Mesendoderm (in vitro differentiated cells): ENCODE results near the gene HDHD3.
"Not testable (repeated sequence)": the region's sequence is repeated elsewhere in the genome, so short reads cannot be mapped to it uniquely, and the experiment has no call there.

Experiments used
- DNase-seq: peaks from one replicate; pipeline ENCODE4 v3.0.0; 2013
- H2AK5ac ChIP-seq: 2 replicates; pipeline ENCODE4 v1.6.1; 2013; ENCODE audit warnings: low read length, inconsistent platforms
- H2BK120ac ChIP-seq: 2 replicates; pipeline ENCODE4 v1.6.1; 2013; ENCODE audit warnings: low read depth, mild to moderate bottlenecking, low read length, moderate library complexity, mixed read lengths
- H2BK15ac ChIP-seq: replicated peaks from 2 replicates; pipeline ENCODE4 v1.6.1; 2013; ENCODE audit warnings: low read depth, mild to moderate bottlenecking, moderate library complexity
- H2BK5ac ChIP-seq: 2 replicates; pipeline ENCODE4 v1.6.1; 2013; ENCODE audit warnings: low read length, inconsistent platforms
- H3K18ac ChIP-seq: 2 replicates; pipeline ENCODE4 v1.6.1; 2013; ENCODE audit warnings: mild to moderate bottlenecking, low read length, mixed read lengths
- H3K23ac ChIP-seq: one replicate; pipeline ENCODE4 v1.6.1; 2013; ENCODE audit warnings: low read length
- H3K27ac ChIP-seq: 2 replicates; pipeline ENCODE4 v1.5.1; 2013; ENCODE audit warnings: low read depth, mild to moderate bottlenecking, inconsistent platforms, low read length, moderate library complexity
- H3K27me3 ChIP-seq: 2 replicates; pipeline ENCODE4 v1.6.1; 2013; ENCODE audit warnings: low read length, control low read depth, mild to moderate bottlenecking, inconsistent platforms; ENCODE audit not compliant: insufficient read depth, poor library complexity
- H3K36me3 ChIP-seq: 2 replicates; pipeline ENCODE4 v1.6.1; 2013; ENCODE audit warnings: low read length, inconsistent platforms; ENCODE audit not compliant: control insufficient read depth, insufficient read depth
- H3K4ac ChIP-seq: one replicate; pipeline ENCODE4 v1.6.1; 2013; ENCODE audit warnings: low read depth, mild to moderate bottlenecking, low read length, moderate library complexity
- H3K4me1 ChIP-seq: 2 replicates; pipeline ENCODE4 v1.6.1; 2013; ENCODE audit warnings: low read depth, low read length, inconsistent platforms; ENCODE audit not compliant: control insufficient read depth
- H3K4me2 ChIP-seq: 2 replicates; pipeline ENCODE4 v1.6.1; 2013; ENCODE audit warnings: low read length
- H3K4me3 ChIP-seq: 2 replicates; pipeline ENCODE4 v1.5.1; 2013; ENCODE audit warnings: mild to moderate bottlenecking, low read length
- H3K56ac ChIP-seq: one replicate; pipeline ENCODE4 v1.6.1; 2013; ENCODE audit warnings: low read length
- H3K79me1 ChIP-seq: 2 replicates; pipeline ENCODE4 v1.6.1; 2013; ENCODE audit warnings: low read length, inconsistent platforms
- H3K79me2 ChIP-seq: 2 replicates; pipeline ENCODE4 v1.6.1; 2013; ENCODE audit warnings: mild to moderate bottlenecking, low read length; ENCODE audit not compliant: control insufficient read depth, insufficient read depth
- H3K9ac ChIP-seq: 2 replicates; pipeline ENCODE4 v1.6.1; 2013; ENCODE audit warnings: low read length, inconsistent platforms
- H4K5ac ChIP-seq: one replicate; pipeline ENCODE4 v1.6.1; 2013; ENCODE audit warnings: low read length
- H4K8ac ChIP-seq: one replicate; pipeline ENCODE4 v1.6.1; 2013; ENCODE audit warnings: low read depth, mild to moderate bottlenecking, control low read depth, low read length, moderate library complexity
- WGBS: extraction: QIAGEN DNeasy Blood & Tissue Kit; methylation state at CpG from one replicate; pipeline ENCODE4 v1.1.7; 2013; ENCODE audit warnings: low lambda C conversion rate, missing lambda C conversion rate; ENCODE audit not compliant: insufficient coverage; ENCODE audit errors: extremely low coverage; 5-methylcytosine and 5-hydroxymethylcytosine counted together

Gene HDHD3

DNA sequence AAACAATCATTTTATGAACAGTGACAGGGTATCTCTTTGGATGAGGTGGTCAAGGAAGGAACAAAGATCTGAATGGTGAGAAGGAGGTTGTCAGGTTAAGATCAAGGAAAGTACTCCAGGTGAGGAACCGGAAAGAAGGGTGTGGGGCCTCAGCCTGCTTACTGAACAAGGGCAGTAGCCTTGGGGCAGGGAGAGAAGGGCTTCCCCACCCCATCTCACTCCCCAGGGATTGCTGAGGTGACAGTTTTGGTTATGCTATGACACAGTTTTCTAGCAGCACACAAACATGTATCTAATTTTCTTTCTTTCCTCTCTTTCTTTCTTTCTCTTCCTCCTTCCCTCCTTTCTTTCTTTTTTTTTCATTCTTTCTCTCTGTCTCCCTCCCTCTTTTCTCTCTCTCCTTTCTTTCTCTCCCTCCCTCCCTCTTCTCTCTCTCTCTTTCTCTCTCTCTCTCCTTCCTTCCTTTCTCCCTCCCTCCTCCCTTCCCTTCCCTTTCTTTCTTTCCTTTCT, 4.1 kb upstream of the HDHD3 start:
- no peak for DNase-seq
- H2BK120ac ChIP-seq = no peak overlapping the region
- H3K79me1 ChIP-seq = no peaks in the 10 kb centered on the region
- H2BK5ac ChIP-seq = no peak overlapping the region
- no peaks in the 10 kb centered on the region for H3K27me3 ChIP-seq
- H3K36me3 ChIP-seq = no peaks in the 10 kb centered on the region
- no peak overlapping the region for H4K8ac ChIP-seq
- H2AK5ac ChIP-seq = no peak overlapping the region
- H3K4ac ChIP-seq = no peak overlapping the region
- H4K5ac ChIP-seq = no peak overlapping the region
- no peak overlapping the region for H3K4me3 ChIP-seq
- H3K9ac ChIP-seq = no peak overlapping the region
- H3K23ac ChIP-seq = no peak overlapping the region
- H3K56ac ChIP-seq = no peak overlapping the region
- no peak overlapping the region for H3K27ac ChIP-seq
- no peak overlapping the region for H2BK15ac ChIP-seq
- H3K79me2 ChIP-seq = no peaks in the 10 kb centered on the region
- H3K4me2 ChIP-seq = no peak overlapping the region
- no peaks in the 10 kb centered on the region for H3K4me1 ChIP-seq
- no CpG with 5 or more reads among the region's 1 CpG for WGBS
- no peak overlapping the region for H3K18ac ChIP-seq

DNA sequence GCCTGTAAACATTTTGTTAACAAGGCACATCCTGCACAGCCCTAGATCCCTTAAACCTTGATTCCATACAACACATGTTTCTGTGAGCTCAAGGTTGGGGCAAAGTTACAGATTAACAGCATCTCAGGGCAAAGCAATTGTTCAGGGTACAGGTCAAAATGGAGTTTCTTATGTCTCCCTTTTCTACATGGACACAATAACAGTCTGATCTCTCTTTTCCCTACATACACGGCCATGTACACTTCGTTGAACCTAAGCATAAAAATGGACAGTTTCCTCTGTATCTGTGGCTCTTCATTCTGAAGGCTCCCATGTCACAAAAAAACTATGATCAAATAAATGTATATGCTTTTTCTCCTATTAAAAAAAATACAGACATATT, 3.0 kb upstream of the HDHD3 start:
- no CpG with 5 or more reads among the region's 2 CpGs for WGBS
- not testable (repeated sequence) for H3K27ac ChIP-seq

DNA sequence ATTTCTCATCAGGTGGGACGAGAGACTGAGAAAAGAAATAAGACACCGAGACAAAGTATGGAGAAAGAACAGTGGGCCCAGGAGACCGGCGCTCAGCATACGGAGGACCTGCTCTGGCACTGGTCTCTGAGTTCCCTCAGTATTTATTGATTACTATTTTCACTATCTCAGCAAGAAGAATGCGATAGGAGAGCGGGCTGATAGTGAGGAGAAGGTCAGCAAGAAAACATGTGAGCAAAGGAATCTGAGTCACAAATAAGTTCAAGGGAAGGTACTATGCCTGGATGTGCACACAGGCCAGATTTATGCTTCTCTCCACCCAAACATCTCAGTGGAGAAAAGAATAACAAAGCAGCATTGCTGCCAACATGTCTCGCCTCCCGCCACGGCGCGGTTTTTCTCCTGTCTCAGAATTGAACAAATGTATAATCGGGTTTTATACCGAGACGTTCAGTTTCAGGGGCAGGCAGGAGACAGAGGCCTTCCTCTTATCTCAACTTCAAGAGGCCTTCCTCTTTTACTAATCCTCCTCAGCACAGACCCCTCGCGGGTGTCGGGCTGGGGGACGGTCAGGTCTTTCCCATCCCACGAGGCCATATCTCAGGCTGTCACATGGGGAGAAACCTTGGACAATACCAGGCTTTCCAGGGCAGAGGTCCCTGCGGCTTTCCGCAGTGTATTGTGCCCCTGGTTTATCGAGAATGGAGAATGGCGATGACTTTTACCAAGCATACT, 2.5 kb upstream of the HDHD3 start:
- H3K23ac ChIP-seq, H3K4me2 ChIP-seq, H2BK15ac ChIP-seq, H3K36me3 ChIP-seq, H3K79me2 ChIP-seq, H3K79me1 ChIP-seq, H3K27me3 ChIP-seq, DNase-seq, H2BK5ac ChIP-seq, H3K18ac ChIP-seq, H4K5ac ChIP-seq, H3K4me1 ChIP-seq, H3K4ac ChIP-seq, H4K8ac ChIP-seq, H3K4me3 ChIP-seq, H3K56ac ChIP-seq, H3K9ac ChIP-seq, H3K27ac ChIP-seq, H2BK120ac ChIP-seq, H2AK5ac ChIP-seq: not testable (repeated sequence)
- WGBS = no CpG with 5 or more reads among the region's 24 CpGs

More for the DNA sequence above, 3.0 kb upstream of the HDHD3 start:
- H3K79me1 ChIP-seq, H3K4me2 ChIP-seq, H3K36me3 ChIP-seq, H2AK5ac ChIP-seq, H3K23ac ChIP-seq, H3K79me2 ChIP-seq, H2BK5ac ChIP-seq, H3K27me3 ChIP-seq, H3K56ac ChIP-seq, H3K4me3 ChIP-seq, DNase-seq, H2BK15ac ChIP-seq, H3K4me1 ChIP-seq, H4K8ac ChIP-seq, H3K4ac ChIP-seq, H2BK120ac ChIP-seq, H4K5ac ChIP-seq, H3K9ac ChIP-seq, H3K18ac ChIP-seq: not testable (repeated sequence)

DNA sequence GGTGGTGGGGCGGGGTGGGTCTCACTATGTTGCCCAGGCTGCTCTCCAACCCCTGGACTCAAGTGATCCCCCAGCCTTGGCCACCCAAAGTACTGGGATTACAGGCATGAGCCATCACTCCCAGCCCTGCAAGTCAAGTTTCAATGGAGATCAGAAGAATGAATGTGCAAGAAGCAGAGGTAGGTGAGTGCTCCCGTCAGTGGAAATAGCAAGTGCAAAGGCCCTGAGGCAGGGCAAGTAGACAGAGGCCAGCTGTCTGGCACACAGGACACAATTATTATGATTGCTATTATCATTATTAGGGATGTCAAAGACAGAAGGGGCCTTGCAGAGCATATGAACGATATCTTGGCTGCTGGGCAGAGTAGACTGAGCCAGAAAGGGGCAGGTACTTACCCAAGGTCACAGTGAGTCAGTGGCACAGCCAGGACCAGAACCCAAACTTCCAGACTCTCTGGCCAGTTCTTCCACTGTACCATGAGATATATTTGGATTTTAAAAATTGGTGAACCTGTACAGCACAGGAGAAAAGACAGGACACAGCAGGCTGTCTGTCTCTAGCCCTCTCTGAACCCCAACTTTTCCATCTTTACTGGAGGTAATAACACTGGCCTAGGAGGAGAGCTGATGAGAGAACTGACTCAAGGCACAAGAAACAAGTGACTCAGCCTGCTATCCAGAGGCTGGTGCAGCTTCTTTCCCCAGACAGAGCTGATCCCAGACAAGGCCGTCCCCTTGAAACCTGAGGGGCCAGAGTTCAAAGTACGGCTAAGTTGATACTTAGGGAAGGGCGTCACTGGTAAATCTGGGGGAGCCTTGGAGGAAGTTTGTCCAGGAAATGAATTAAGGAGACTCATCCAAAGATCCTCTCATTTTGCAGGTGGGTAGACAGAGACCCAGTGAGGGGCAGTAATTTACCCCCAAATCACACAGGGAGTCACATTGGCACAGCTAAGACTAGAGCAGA, 1.4 kb downstream of the HDHD3 start:
- Histone ChIP-seq H2BK15ac (no peak overlapping the region), H3K79me1 (peaks cover 2% of the 10 kb centered on the region), H4K5ac (no peak overlapping the region), H3K4me2 (no peak overlapping the region), H3K23ac (no peak overlapping the region), H3K56ac (no peak overlapping the region), H2BK120ac (no peak overlapping the region), H2BK5ac (no peak overlapping the region), H3K4ac (no peak overlapping the region), H4K8ac (no peak overlapping the region), H3K4me3 (no peak overlapping the region), H3K9ac (no peak overlapping the region), H2AK5ac (no peak overlapping the region), H3K27me3 (no peaks in the 10 kb centered on the region), H3K36me3 (no peaks in the 10 kb centered on the region), H3K18ac (no peak overlapping the region), H3K79me2 (peaks cover 2% of the 10 kb centered on the region), H3K4me1 (no peaks in the 10 kb centered on the region), H3K27ac (no peak overlapping the region)
- WGBS = no CpG with 5 or more reads among the region's 6 CpGs
- no peak for DNase-seq

DNA sequence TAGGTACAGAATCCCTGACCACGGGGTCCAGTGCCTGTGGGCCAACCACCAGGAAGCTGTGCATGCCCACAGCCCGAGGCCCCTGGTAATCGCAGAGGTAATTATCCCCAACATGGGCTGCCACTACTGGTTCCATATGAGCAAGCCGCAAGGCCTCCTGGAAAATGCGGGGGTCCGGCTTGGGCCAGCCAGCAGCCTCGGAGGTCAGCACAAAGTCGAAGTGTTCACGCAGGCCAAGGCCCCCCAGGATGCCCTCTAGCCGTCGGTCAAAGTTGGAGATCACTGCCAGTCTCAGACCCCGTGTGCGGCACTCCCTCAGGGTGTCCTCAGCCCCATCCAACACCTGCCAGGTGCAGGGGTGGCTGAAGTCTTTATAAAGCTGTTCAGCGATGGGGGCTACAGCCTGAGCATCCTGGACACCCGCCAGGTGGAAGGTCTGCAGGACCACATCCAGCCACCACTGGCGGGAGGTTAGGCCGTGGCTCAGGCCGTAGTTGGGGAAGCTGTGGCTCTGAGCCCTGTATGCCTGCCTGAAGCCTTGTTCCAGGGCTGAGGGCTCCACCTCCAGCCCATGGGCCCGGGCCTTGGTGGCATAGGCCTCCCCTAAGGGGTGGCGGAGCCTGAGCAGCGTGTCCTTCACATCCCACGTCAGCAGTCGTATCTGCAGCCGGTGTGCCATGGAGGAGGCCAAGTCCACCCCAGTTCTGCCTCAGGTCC, 3.0 kb downstream of the HDHD3 start:
- Histone ChIP-seq H3K27ac (no peak overlapping the region), H3K23ac (no peak overlapping the region), H2BK120ac (no peak overlapping the region), H2BK5ac (no peak overlapping the region), H4K5ac (no peak overlapping the region), H3K4ac (no peak overlapping the region), H3K79me1 (peaks cover 2% of the 10 kb centered on the region), H3K4me3 (no peak overlapping the region), H3K79me2 (peaks cover 2% of the 10 kb centered on the region), H3K9ac (no peak overlapping the region), H4K8ac (no peak overlapping the region), H2AK5ac (no peak overlapping the region), H3K4me2 (no peak overlapping the region), H3K56ac (no peak overlapping the region), H3K27me3 (no peaks in the 10 kb centered on the region), H2BK15ac (no peak overlapping the region), H3K4me1 (no peaks in the 10 kb centered on the region), H3K36me3 (no peaks in the 10 kb centered on the region), H3K18ac (no peak overlapping the region)
- no peak for DNase-seq
- WGBS = no CpG with 5 or more reads among the region's 24 CpGs
